MCF 10A (cell line): ENCODE data around the gene DCDC2. TPM values are rescaled to one million over a fixed set of nuclear protein-coding genes. Genes with fewer than 3 reads are reported as not detected.
"Not testable (repeated sequence)": the region's sequence is repeated elsewhere in the genome, so short reads cannot be mapped to it uniquely, and the experiment has no call there.

Experiments used
- BruUV-seq: library from RNA; stranded (reverse); fragments of 400-500 nt; replicated peaks from 2 replicates; lab custom pipeline; 2021; lab: Mats Ljungman, UMichigan
- CTCF ChIA-PET: fragments of 300-600 bp; sonication (Branson Sonifier 250); formaldehyde crosslinking; extraction: SDS; loops from one replicate; lab custom pipeline; 2021; ENCODE audit warnings: antibody characterized with exemption, inconsistent platforms; lab: Yijun Ruan, JAX
- POLR2A ChIA-PET: fragments of 300-600, 350-650 bp; sonication (Branson Sonifier 250); formaldehyde crosslinking; extraction: SDS; loops from one replicate; lab custom pipeline; 2020; ENCODE audit warnings: antibody characterized with exemption, inconsistent platforms; lab: Yijun Ruan, JAX
- DNase-seq: peaks from one replicate; pipeline ENCODE4 v3.0.0-alpha.2; 2018; ENCODE audit not compliant: unreplicated experiment
- H3K27ac Mint-ChIP-seq: one replicate; pipeline ENCODE4 v1.8.0; 2022; ENCODE audit warnings: mild to moderate bottlenecking, low read depth, mixed read lengths; ENCODE audit not compliant: unreplicated experiment
- H3K27me3 Mint-ChIP-seq: one replicate; pipeline ENCODE4 v1.8.0; 2022; ENCODE audit warnings: mixed read lengths; ENCODE audit not compliant: insufficient read depth, unreplicated experiment
- H3K36me3 Mint-ChIP-seq: one replicate; pipeline ENCODE4 v1.8.0; 2022; ENCODE audit warnings: mild to moderate bottlenecking, moderate library complexity, mixed read lengths; ENCODE audit not compliant: insufficient read depth, unreplicated experiment
- H3K4me1 Mint-ChIP-seq: one replicate; pipeline ENCODE4 v1.8.0; 2022; ENCODE audit warnings: mixed read lengths; ENCODE audit not compliant: insufficient read depth, unreplicated experiment
- H3K4me3 Mint-ChIP-seq: one replicate; pipeline ENCODE4 v1.8.0; 2022; ENCODE audit warnings: mild to moderate bottlenecking, moderate library complexity, mixed read lengths; ENCODE audit not compliant: unreplicated experiment
- H3K9me3 Mint-ChIP-seq: one replicate; pipeline ENCODE4 v1.8.0; 2022; ENCODE audit warnings: mixed read lengths; ENCODE audit not compliant: unreplicated experiment
- CTCF ChIP-seq: fragments of 200-600 bp; IDR thresholded peaks from one replicate; pipeline ENCODE4 v1.8.0; 2022; ENCODE audit warnings: antibody characterized with exemption, mild to moderate bottlenecking; ENCODE audit not compliant: unreplicated experiment
- intact Hi-C: fragments of 100-400 bp; cut with micrococcal nuclease; formaldehyde crosslinking; loops from 2 replicates; pipeline ENCODE4 v1.14.1; 2022
- total RNA-seq: library from RNA; stranded (reverse); gene quantifications from 2 replicates; pipeline ENCODE4 v1.2.3, GENCODE V29; 2022

The DCDC2 gene
- total RNA-seq, 1 experiment from 2014 or later: not detected

- H3K9me3 Mint-ChIP-seq: no peaks in the 10 kb centered on the region
- no peaks in the 10 kb centered on the region for H3K36me3 Mint-ChIP-seq
- H3K27ac Mint-ChIP-seq: no peak overlapping the region
- TF ChIP-seq CTCF: no peak
- no peak for DNase-seq
- intact Hi-C loops: no loop called here
- H3K27me3 Mint-ChIP-seq: peaks cover 11% of the 10 kb centered on the region
- H3K4me1 Mint-ChIP-seq: peaks cover 4% of the 10 kb centered on the region
- no peak overlapping the region for H3K4me3 Mint-ChIP-seq
- BruUV-seq: no TSS peak
- ChIA-PET POLR2A (interaction anchor here (0.6 kb wide), 1 partner anchor 738 kb away, joined by 3 read pairs; no protein-coding TSS in a partner anchor), CTCF (no interaction called here)
Measured at GRCh38 chr6:24145690-24146131, 212.1 kb downstream of the DCDC2 start.

GRCh38 chr6:24142733-24143132 lies 215.1 kb downstream of the DCDC2 start:
- intact Hi-C loops, H3K27ac Mint-ChIP-seq, BruUV-seq, DNase-seq, H3K4me1 Mint-ChIP-seq, H3K4me3 Mint-ChIP-seq, CTCF ChIA-PET, H3K36me3 Mint-ChIP-seq, POLR2A ChIA-PET, H3K9me3 Mint-ChIP-seq: not testable (repeated sequence)
- peaks cover 35% of the 10 kb centered on the region for H3K27me3 Mint-ChIP-seq

GRCh38 chr6:24140591-24140990 lies 217.3 kb downstream of the DCDC2 start:
- no peak overlapping the region for H3K27ac Mint-ChIP-seq
- no TSS peak for BruUV-seq
- no peak for TF ChIP-seq CTCF
- DNase-seq: no peak
- H3K4me1 Mint-ChIP-seq: no peaks in the 10 kb centered on the region
- CTCF ChIA-PET: no interaction called here
- peaks cover 35% of the 10 kb centered on the region for H3K27me3 Mint-ChIP-seq
- intact Hi-C loops: no loop called here
- no peaks in the 10 kb centered on the region for H3K9me3 Mint-ChIP-seq
- H3K4me3 Mint-ChIP-seq: no peak overlapping the region
- no peaks in the 10 kb centered on the region for H3K36me3 Mint-ChIP-seq
- POLR2A ChIA-PET: interaction anchor here (0.6 kb wide), 1 partner anchor 449 kb away, joined by 3 read pairs; no protein-coding TSS in a partner anchor

- intact Hi-C loops: no loop called here
- H3K4me1 Mint-ChIP-seq: no peaks in the 10 kb centered on the region
- no peak for DNase-seq
- no peak overlapping the region for H3K27ac Mint-ChIP-seq
- ChIA-PET CTCF (no interaction called here), POLR2A (no interaction called here)
- no peaks in the 10 kb centered on the region for H3K9me3 Mint-ChIP-seq
- no peak overlapping the region for H3K4me3 Mint-ChIP-seq
- BruUV-seq: no TSS peak
- TF ChIP-seq CTCF: no peak
- H3K36me3 Mint-ChIP-seq: no peaks in the 10 kb centered on the region
- H3K27me3 Mint-ChIP-seq: peaks cover 41% of the 10 kb centered on the region
Measured at GRCh38 chr6:24139639-24140038, 218.2 kb downstream of the DCDC2 start.

- no peak overlapping the region for H3K4me3 Mint-ChIP-seq
- no TSS peak for BruUV-seq
- H3K27ac Mint-ChIP-seq: no peak overlapping the region
- TF ChIP-seq CTCF: no peak
- no peaks in the 10 kb centered on the region for H3K36me3 Mint-ChIP-seq
- DNase-seq: no peak
- intact Hi-C loops: no loop called here
- H3K4me1 Mint-ChIP-seq: no peaks in the 10 kb centered on the region
- CTCF ChIA-PET: no interaction called here
- no peaks in the 10 kb centered on the region for H3K9me3 Mint-ChIP-seq
- POLR2A ChIA-PET: no interaction called here
- peaks cover 46% of the 10 kb centered on the region for H3K27me3 Mint-ChIP-seq
Measured at GRCh38 chr6:24139080-24139479, 218.8 kb downstream of the DCDC2 start.
